Parathyroid adenoma (tissue), 2 donors: ENCODE measurements around the gene MFAP4.

Experiments
- H2AFZ ChIP-seq: fragments of 300-600 bp; sonication (generic); one replicate; pipeline ENCODE4 v1.7.0; 2017; ENCODE audit warnings: antibody characterized with exemption, mild to moderate bottlenecking
- H3K27ac ChIP-seq: fragments of 300-600 bp; sonication (generic); one replicate; pipeline ENCODE4 v1.7.0; 2017
- H3K27me3 ChIP-seq: fragments of 300-600 bp; sonication (generic); one replicate; pipeline ENCODE4 v1.7.0; 2017; ENCODE audit warnings: low read length; ENCODE audit not compliant: control insufficient read depth, insufficient read depth
- H3K36me3 ChIP-seq: fragments of 300-600 bp; sonication (generic); one replicate; pipeline ENCODE4 v1.7.0; 2017; ENCODE audit warnings: low read length; ENCODE audit not compliant: control insufficient read depth, insufficient read depth
- H3K4me1 ChIP-seq: fragments of 300-600 bp; sonication (generic); one replicate; pipeline ENCODE4 v1.7.0; 2017; ENCODE audit warnings: control low read depth
- H3K4me2 ChIP-seq: fragments of 300-600 bp; sonication (generic); one replicate; pipeline ENCODE4 v1.7.0; 2017; ENCODE audit warnings: low read length
- H3K4me3 ChIP-seq: fragments of 300-600 bp; sonication (generic); one replicate; pipeline ENCODE4 v1.7.0; 2017; ENCODE audit warnings: low read depth, low read length
- H3K79me2 ChIP-seq: fragments of 300-600 bp; sonication (generic); one replicate; pipeline ENCODE4 v1.7.0; 2017; ENCODE audit warnings: control low read depth
- H3K9ac ChIP-seq: fragments of 300-600 bp; sonication (generic); one replicate; pipeline ENCODE4 v1.7.0; 2017; ENCODE audit warnings: mild to moderate bottlenecking
- H3K9me3 ChIP-seq: fragments of 300-600 bp; sonication (generic); one replicate; pipeline ENCODE4 v1.7.0; 2017; ENCODE audit warnings: low read length; ENCODE audit not compliant: control insufficient read depth
- CTCF ChIP-seq: fragments of 300-600 bp; sonication (generic); IDR thresholded peaks from one replicate; pipeline ENCODE4 v1.7.0; 2017; ENCODE audit warnings: antibody characterized with exemption, mild to moderate bottlenecking
- donor health status: primary hyperparathyroidism.

The MFAP4 gene

GRCh38 chr17:19410875-19411620, 24.1 kb upstream of the MFAP4 start, which contains the start of gene RNF112:
Gene RNF112 (plus strand): TSS chr17:19411232. CDS start chr17:19411409, 177 bp downstream.
- no peaks in the 10 kb centered on the region for H3K9me3 ChIP-seq
- H2AFZ ChIP-seq, result peak within 1 kb of the TSS; percentile 71
- no peaks in the 10 kb centered on the region for H3K36me3 ChIP-seq
- no peak within 1 kb of the TSS for H3K27ac ChIP-seq
- TF ChIP-seq CTCF, result peak; percentile 16
- no peak within 1 kb of the TSS for H3K9ac ChIP-seq
- H3K27me3 ChIP-seq, result no peaks in the 10 kb centered on the region
- no peak within 1 kb of the TSS for H3K4me2 ChIP-seq
- H3K4me3 ChIP-seq, result no peak within 1 kb of the TSS
- H3K79me2 ChIP-seq, result no peaks in the 10 kb centered on the region
- H3K4me1 ChIP-seq, result peaks cover 4% of the 10 kb centered on the region

GRCh38 chr17:19410091-19410490, 23.1 kb upstream of the MFAP4 start:
- H3K4me3 ChIP-seq, result no peak overlapping the region
- H3K27ac ChIP-seq, result no peak overlapping the region
- no peak overlapping the region for H3K9ac ChIP-seq
- no peak overlapping the region for H2AFZ ChIP-seq
- H3K36me3 ChIP-seq, result no peaks in the 10 kb centered on the region
- peaks cover 4% of the 10 kb centered on the region for H3K4me1 ChIP-seq
- no peaks in the 10 kb centered on the region for H3K9me3 ChIP-seq
- no peaks in the 10 kb centered on the region for H3K27me3 ChIP-seq
- H3K79me2 ChIP-seq, result no peaks in the 10 kb centered on the region
- TF ChIP-seq CTCF, result no peak
- no peak overlapping the region for H3K4me2 ChIP-seq

GRCh38 chr17:19409509-19409908, 22.5 kb upstream of the MFAP4 start:
- no peak overlapping the region for H3K4me2 ChIP-seq
- no peaks in the 10 kb centered on the region for H3K27me3 ChIP-seq
- H3K27ac ChIP-seq, result no peak overlapping the region
- no peaks in the 10 kb centered on the region for H3K36me3 ChIP-seq
- no peak overlapping the region for H3K4me3 ChIP-seq
- H2AFZ ChIP-seq, result no peak overlapping the region
- H3K9ac ChIP-seq, result no peak overlapping the region
- no peak for TF ChIP-seq CTCF
- H3K79me2 ChIP-seq, result no peaks in the 10 kb centered on the region
- peaks cover 4% of the 10 kb centered on the region for H3K4me1 ChIP-seq
- H3K9me3 ChIP-seq, result no peaks in the 10 kb centered on the region

- TF ChIP-seq CTCF, result no peak
- H3K27ac ChIP-seq, result no peak overlapping the region
These were observed 22.1 kb upstream of the MFAP4 start for GRCh38 chr17:19409066-19409465.

GRCh38 chr17:19408346-19408710, 21.3 kb upstream of the MFAP4 start:
- TF ChIP-seq CTCF, result no peak

More at GRCh38 chr17:19409066-19409465, 22.1 kb upstream of the MFAP4 start:
- Histone ChIP-seq H3K4me2 (no peak overlapping the region), H3K4me3 (no peak overlapping the region), H3K36me3 (no peaks in the 10 kb centered on the region), H3K79me2 (no peaks in the 10 kb centered on the region), H3K9me3 (no peaks in the 10 kb centered on the region), H2AFZ (no peak overlapping the region), H3K9ac (no peak overlapping the region), H3K4me1 (peaks cover 4% of the 10 kb centered on the region), H3K27me3 (no peaks in the 10 kb centered on the region)

More at GRCh38 chr17:19408346-19408710, 21.3 kb upstream of the MFAP4 start:
- Histone ChIP-seq H3K27ac (no peak overlapping the region), H3K4me2 (no peak overlapping the region), H3K4me3 (no peak overlapping the region), H2AFZ (no peak overlapping the region), H3K9me3 (no peaks in the 10 kb centered on the region), H3K36me3 (no peaks in the 10 kb centered on the region), H3K9ac (no peak overlapping the region), H3K4me1 (peaks cover 4% of the 10 kb centered on the region), H3K27me3 (no peaks in the 10 kb centered on the region), H3K79me2 (no peaks in the 10 kb centered on the region)
